GM21825 (cell line): Measurements from ENCODE around the gene EPS15.
"Not testable (repeated sequence)": the region's sequence is repeated elsewhere in the genome, so short reads cannot be mapped to it uniquely, and the experiment has no call there.

Source experiments
- ATAC-seq: cut with Tn5 transposase; IDR thresholded peaks from one replicate; pipeline ENCODE4 v1.9.1; 2021; ENCODE audit warnings: mild to moderate bottlenecking, moderate library complexity; ENCODE audit not compliant: unreplicated experiment

Gene EPS15

GRCh38 chr1:51433972-51434510, 85.0 kb downstream of the EPS15 start:
- ATAC-seq = no peak

DNA sequence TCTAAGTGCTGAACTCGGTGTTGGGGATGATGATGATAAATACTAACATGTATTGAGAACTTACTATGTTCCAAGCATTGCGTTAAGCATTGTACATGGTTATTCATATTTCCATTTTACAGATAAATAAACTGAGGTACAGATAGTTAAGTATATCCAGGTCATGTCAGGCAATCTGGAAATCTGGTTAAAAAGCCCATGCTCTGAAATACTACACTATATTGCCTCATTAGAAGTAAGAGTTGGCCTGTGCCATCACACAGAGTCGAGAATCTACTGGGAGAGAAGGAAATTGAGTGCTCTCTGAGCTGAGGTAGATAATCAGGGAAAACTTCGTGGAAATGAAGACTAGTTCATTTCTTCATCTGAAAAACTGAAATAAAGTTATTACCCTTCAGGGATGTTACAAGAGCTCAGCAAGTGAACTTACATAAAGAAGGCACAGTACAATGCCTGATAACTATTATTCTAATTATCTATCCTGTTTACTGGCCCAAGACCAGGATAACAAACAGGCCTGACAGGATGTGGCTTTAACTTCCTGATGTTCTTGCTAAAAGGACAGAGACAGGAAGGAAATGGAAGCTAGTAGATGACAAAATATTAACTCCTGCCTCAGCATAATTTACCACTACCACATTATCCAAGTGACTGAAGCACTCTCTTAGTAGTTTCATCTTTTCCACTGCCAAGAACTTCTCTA, 85.6 kb downstream of the EPS15 start:
- ATAC-seq = no peak

- no peak for ATAC-seq
These were observed 86.9 kb downstream of the EPS15 start for GRCh38 chr1:51432146-51432545.

DNA sequence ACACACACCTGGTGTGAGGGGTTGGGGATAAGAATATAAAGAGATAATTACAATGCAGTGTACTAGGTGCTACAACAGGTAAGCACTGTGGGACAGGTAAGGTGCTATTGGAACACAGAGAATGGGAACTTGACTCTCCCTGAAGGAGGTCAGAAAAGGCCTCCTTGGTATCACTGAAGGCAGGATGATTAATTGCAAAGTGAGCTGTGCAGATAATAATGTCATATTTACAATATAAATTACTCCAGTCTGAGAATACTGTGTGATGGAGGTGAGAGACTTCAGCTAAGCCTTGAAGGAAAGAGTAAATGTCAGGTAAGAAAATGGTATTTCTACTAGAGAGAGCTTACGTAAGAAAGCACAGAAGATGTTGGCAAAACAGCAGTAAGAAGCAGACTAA, 91.6 kb downstream of the EPS15 start:
- ATAC-seq = no peak

- ATAC-seq = no peak
These were observed 93.1 kb downstream of the EPS15 start for GRCh38 chr1:51425955-51426354.

- no peak for ATAC-seq
These were observed 93.8 kb downstream of the EPS15 start for GRCh38 chr1:51425273-51425672.

DNA sequence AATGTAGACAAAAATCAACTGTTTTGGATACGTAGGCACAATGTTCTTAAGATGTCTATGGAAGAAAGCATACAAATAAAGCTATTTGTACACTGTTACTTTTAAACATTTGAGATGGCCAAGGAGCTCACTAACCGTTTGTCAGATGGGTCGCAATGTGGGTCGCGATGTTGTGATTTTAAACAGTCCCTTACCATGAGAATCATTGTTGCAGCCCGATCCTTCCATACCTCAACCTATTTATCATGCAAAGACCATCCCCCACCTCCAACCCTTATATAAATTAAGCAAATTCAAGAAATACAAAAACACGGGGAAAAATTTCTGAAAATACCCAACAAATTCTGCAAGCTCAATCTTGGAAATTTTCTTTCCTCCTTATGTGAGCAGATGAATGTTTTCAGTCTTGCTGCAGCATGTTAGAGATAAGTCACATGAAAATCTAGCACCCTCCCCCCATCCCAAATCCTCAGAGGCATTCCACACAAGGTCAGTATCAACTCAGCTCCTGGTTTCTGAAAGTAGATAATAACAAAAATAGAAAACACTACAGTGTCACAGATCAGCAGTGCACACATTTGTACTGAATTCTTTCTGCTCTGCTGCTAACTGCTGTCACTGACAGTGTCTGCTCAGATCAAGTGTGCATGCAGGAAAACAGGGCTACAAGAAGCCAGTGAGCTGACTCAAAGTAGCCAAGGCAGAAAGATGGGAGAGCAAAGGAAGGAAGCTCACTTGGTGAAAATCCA, 95.8 kb downstream of the EPS15 start:
- no peak for ATAC-seq

- ATAC-seq = no peak
These were observed 96.5 kb downstream of the EPS15 start for GRCh38 chr1:51422367-51423072.

- ATAC-seq = no peak
These were observed 97.1 kb downstream of the EPS15 start for GRCh38 chr1:51421964-51422363.

DNA sequence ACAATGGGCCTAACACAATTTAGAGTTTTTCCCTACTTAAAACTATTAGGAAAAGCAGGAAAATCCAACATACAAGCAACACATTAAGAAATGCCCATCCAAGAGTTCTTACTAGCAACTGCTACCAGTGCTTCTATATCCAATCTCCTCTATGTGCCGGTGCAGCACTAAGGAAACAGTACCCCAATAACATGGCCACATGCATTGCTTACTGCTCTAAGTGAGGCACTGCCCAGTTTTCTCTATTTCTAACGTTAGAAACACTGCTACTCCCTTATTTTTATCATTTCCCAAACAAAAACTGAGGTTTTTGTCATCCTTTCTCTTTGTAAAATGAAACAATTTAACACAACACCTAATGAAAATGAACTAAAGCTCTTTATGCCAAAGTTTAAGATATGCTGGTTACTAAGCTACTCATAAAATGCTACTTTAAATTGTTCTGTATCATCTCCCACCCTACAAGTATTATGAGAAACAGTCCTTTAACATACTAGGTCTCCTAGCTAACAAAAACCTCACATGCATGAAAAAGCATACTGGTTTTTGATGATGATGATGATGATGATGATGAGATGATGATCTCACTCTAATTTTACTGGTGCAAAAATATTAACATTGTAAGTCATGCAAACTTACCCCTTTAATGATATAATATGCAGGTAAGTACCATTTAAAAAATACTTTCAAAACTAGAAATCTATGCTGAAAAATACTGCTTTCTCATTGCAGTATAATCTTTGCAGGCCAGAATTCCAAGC, 98.0 kb downstream of the EPS15 start:
- ATAC-seq = no peak

GRCh38 chr1:51418384-51418959, 100.6 kb downstream of the EPS15 start:
- ATAC-seq = no peak

- ATAC-seq = no peak
These were observed 101.3 kb downstream of the EPS15 start for GRCh38 chr1:51417496-51418383.

DNA sequence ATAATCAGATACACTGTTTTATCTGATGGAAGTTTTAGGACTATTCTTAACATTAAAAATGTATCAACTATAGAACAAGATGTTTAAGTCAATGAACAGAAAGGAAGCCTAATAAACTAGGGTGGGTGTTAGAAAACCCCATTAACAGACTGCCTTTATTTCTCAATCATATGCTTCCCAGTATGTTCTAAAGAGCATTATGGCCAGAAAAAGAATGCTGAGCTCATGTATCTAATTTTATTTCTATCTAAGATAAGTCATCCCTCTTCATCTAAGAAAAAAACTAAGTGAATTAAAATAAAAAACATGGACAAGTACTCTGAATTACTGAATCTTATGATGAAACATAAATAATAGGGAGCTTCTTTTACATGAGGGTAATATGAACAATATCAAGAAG, 102.2 kb downstream of the EPS15 start:
- ATAC-seq = no peak

DNA sequence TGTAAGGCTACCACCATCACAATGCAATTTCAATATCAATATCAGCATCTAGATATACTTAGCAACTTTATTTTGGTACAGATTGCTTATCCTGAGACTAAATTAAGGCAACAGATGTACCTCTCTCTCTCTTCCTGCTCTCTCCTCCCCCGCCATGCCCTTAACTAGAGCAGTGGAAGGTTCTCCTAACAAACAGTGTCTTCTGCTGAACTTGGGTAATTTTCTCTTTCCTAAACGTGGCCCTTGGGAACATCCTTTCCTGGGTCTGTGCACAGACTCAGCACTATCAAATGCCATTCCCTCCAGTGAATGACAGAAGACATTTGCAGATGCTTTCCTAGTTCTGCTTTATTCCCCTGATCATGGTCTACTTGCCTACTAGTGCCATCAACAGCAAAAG, 103.1 kb downstream of the EPS15 start:
- ATAC-seq = no peak

DNA sequence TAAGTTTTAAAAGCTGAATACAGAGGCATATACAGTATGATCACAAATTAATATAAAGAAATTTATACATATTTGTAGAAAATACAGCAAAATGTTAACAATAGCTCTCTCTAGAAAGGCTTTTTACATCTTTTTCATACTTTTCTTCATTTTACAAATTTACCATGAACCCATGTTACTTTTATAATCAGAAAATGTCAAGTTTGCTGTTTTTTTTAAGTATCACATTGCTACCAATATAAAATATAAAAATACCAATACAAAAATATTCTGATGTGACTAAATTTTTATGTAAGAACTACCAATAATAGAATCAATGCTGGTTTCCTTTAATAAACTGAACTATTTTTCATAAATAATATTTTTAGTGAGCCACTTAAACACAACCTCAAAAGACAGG, 104.3 kb downstream of the EPS15 start:
- ATAC-seq = no peak

DNA sequence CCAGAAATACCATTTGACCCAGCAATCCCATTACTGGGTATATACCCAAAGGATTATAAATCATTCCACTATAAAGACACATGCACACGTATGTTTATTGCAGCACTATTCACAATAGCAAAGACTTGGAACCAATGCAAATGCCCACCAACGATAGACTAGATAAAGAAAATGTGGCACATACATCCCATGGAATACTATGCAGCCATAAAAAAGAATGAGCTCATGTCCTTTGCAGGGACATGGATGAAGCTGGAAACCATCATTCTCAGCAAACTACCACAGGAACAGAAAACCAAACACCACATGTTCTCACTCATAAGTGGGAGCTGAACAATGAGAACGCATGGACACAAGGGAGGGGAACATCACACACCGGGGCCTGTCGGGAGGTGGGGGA, 107.2 kb downstream of the EPS15 start:
- not testable (repeated sequence) for ATAC-seq

GRCh38 chr1:51410568-51411460, 108.3 kb downstream of the EPS15 start:
- ATAC-seq = no peak

DNA sequence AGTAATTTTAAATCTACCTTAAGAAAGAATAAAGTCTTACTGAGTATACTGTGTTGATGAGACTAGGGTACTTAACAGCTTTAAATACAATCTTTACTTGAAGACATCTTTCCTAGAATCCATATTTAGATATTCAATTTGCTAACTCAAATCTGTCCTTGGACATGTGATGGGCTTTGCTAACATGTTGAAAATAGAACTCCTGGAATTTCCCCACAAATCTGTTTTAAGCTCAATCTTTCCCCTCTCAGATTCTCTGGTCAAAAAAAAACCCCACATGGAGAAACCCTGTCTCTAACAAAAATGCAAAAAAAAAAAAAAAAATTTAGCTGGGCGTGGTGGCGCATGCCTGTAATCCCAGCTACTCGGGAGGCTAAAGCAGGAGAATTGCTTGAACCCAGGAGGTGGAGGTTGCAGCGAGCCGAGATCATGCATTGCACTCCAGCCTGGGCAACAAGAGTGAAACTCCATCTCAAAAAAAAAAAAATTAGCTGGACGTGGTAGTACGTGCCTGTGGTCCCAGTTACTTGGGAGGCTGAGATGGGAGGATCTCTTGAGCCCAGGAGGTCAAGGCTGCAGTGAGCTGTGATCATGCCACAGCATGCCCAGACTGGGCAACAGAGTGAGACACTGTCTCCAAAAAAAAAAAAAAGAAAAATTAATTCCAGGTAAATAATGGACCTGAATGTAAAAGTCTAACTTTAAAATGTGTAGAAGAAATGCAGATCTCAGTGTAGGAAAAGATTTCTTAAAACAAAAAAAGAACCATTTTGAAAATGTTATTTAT, 109.1 kb downstream of the EPS15 start:
- ATAC-seq = not testable (repeated sequence)
